Endothelial cell (in vitro differentiated cells): ENCODE results near the gene NLGN1. TPM values are rescaled to one million over a fixed set of nuclear protein-coding genes. Genes with fewer than 3 reads are reported as not detected.

Experiments
- DNase-seq: peaks from one replicate; pipeline ENCODE4 v3.0.0; 2021; ENCODE audit warnings: low spot score
- H3K27ac Mint-ChIP-seq: one replicate; pipeline ENCODE4 v1.8.0; 2021; ENCODE audit warnings: mixed read lengths, inconsistent platforms; ENCODE audit not compliant: unreplicated experiment
- H3K27me3 Mint-ChIP-seq: one replicate; pipeline ENCODE4 v1.8.0; 2021; ENCODE audit warnings: mild to moderate bottlenecking, moderate library complexity, mixed read lengths, inconsistent platforms; ENCODE audit not compliant: unreplicated experiment
- H3K36me3 Mint-ChIP-seq: one replicate; pipeline ENCODE4 v1.8.0; 2021; ENCODE audit warnings: mild to moderate bottlenecking, low read depth, mixed read lengths, inconsistent platforms; ENCODE audit not compliant: unreplicated experiment
- H3K4me1 Mint-ChIP-seq: one replicate; pipeline ENCODE4 v1.8.0; 2021; ENCODE audit warnings: mild to moderate bottlenecking, mixed read lengths, inconsistent platforms; ENCODE audit not compliant: unreplicated experiment
- H3K4me3 Mint-ChIP-seq: one replicate; pipeline ENCODE4 v1.8.0; 2021; ENCODE audit warnings: mild to moderate bottlenecking, mixed read lengths, inconsistent platforms; ENCODE audit not compliant: unreplicated experiment
- H3K9me3 Mint-ChIP-seq: one replicate; pipeline ENCODE4 v1.8.0; 2021; ENCODE audit warnings: mixed read lengths, inconsistent platforms; ENCODE audit not compliant: unreplicated experiment
- total RNA-seq: library from RNA; stranded (reverse); fragmentation: NEBNext Ultra II Directional; extraction: Animal tissue kit (Norgen Biotek cat#: 25700); gene quantifications from one replicate; pipeline ENCODE4 v1.2.1, GENCODE V29; 2021; ENCODE audit not compliant: unreplicated experiment
- TF ChIP-seq, protein P1 (sequence below): fragments of 200-600 bp; sonication (generic); IDR thresholded peaks from one replicate; pipeline ENCODE4 v1.5.0; 2021; ENCODE audit warnings: antibody characterized with exemption; ENCODE audit not compliant: unreplicated experiment

NLGN1 gene
- total RNA-seq, 1 donor from 2014 or later, result 27.6 TPM

DNA sequence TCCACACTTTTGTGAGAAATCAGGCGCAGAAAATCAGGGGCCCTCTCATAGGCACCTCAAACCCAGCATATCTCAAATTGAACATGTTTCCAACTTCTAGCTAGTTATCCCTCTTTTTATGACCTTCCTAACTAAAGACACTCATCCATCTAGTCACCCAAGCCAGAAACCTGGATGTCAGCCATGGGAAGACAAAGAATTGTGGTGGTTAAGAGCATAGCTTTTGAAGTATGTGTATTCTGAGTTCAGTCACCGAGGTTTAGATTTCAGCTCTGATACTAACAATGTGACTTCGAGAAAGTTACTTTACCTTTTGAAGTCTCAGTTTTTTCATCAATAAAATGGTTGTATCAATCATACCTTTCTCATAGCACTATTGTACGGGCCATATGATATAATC lies 495.5 kb downstream of the NLGN1 start:
- no peak overlapping the region for H3K4me3 Mint-ChIP-seq
- H3K4me1 Mint-ChIP-seq, result no peaks in the 10 kb centered on the region
- H3K9me3 Mint-ChIP-seq, result no peaks in the 10 kb centered on the region
- TF ChIP-seq, protein P1, sequence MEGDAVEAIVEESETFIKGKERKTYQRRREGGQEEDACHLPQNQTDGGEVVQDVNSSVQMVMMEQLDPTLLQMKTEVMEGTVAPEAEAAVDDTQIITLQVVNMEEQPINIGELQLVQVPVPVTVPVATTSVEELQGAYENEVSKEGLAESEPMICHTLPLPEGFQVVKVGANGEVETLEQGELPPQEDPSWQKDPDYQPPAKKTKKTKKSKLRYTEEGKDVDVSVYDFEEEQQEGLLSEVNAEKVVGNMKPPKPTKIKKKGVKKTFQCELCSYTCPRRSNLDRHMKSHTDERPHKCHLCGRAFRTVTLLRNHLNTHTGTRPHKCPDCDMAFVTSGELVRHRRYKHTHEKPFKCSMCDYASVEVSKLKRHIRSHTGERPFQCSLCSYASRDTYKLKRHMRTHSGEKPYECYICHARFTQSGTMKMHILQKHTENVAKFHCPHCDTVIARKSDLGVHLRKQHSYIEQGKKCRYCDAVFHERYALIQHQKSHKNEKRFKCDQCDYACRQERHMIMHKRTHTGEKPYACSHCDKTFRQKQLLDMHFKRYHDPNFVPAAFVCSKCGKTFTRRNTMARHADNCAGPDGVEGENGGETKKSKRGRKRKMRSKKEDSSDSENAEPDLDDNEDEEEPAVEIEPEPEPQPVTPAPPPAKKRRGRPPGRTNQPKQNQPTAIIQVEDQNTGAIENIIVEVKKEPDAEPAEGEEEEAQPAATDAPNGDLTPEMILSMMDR, result no peak
- peak overlapping the region; percentile 27 for H3K27ac Mint-ChIP-seq
- no peaks in the 10 kb centered on the region for H3K36me3 Mint-ChIP-seq
- no peak for DNase-seq
- H3K27me3 Mint-ChIP-seq, result no peaks in the 10 kb centered on the region

DNA sequence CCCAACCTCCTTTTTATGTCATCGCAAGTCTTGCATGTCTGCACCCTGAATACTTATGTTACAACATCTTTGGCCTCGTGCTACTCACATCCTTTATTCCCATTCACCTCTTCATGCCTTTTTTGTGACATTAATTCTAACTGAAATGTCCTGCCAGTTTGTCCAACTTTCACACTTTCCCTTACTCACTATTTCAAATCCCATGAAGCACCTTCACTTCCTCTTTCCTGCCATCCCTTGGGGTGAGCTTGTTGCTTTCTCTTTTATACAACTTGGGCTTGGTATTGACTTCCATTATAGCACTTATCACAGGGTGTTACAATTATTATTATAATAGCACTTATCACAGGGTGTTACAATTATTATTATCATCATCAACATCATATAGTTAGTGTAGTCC lies 496.3 kb downstream of the NLGN1 start:
- H3K9me3 Mint-ChIP-seq, result no peaks in the 10 kb centered on the region
- no peaks in the 10 kb centered on the region for H3K36me3 Mint-ChIP-seq
- H3K27ac Mint-ChIP-seq, result no peak overlapping the region
- H3K4me1 Mint-ChIP-seq, result no peaks in the 10 kb centered on the region
- TF ChIP-seq, protein P1, result no peak
- H3K27me3 Mint-ChIP-seq, result no peaks in the 10 kb centered on the region
- no peak for DNase-seq
- no peak overlapping the region for H3K4me3 Mint-ChIP-seq

DNA sequence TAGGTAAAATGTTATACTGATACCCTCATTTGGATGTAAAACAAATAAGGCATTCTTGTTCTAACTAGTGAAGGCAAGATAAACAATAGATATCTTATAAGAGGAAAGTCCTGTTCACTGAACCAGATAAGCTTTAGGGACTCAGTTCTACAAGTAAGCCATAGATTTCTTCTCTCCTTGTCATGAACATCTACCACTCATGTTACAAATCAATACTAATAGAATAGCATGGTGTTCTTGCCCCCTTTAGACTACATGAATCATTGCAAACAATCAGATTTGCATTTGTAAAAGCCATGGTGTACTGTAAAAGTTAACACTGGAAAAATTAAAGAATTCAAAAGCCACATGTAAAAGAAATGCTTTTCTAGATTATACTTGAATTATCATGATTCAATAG lies 500.1 kb downstream of the NLGN1 start:
- Mint-ChIP-seq H3K9me3 (no peaks in the 10 kb centered on the region), H3K27me3 (no peaks in the 10 kb centered on the region), H3K27ac (no peak overlapping the region), H3K4me3 (no peak overlapping the region), H3K36me3 (no peaks in the 10 kb centered on the region), H3K4me1 (no peaks in the 10 kb centered on the region)
- TF ChIP-seq, protein P1, result no peak
- DNase-seq, result no peak

DNA sequence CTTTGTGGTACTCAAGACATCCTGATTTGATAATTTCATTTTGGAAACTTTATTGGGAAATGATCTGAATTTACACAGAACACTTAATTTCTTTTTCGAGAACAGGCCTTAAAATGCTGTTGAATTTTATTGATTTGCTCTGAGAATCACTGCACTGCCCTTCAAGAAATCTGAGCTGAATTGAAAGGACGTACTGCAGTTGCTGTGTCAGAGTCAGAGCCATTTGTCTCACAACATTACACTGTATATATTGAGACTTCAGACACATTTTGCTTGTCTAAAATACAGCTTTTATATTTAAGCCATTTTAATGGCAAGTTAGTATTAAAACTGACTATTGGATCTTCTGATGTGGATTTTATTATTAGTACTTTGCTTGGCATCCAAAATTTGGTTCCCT lies 504.1 kb downstream of the NLGN1 start:
- no peak for DNase-seq
- Mint-ChIP-seq H3K4me1 (peaks cover 9% of the 10 kb centered on the region), H3K36me3 (no peaks in the 10 kb centered on the region), H3K27ac (no peak overlapping the region), H3K9me3 (no peaks in the 10 kb centered on the region), H3K27me3 (no peaks in the 10 kb centered on the region), H3K4me3 (no peak overlapping the region)
- TF ChIP-seq, protein P1, result no peak

DNA sequence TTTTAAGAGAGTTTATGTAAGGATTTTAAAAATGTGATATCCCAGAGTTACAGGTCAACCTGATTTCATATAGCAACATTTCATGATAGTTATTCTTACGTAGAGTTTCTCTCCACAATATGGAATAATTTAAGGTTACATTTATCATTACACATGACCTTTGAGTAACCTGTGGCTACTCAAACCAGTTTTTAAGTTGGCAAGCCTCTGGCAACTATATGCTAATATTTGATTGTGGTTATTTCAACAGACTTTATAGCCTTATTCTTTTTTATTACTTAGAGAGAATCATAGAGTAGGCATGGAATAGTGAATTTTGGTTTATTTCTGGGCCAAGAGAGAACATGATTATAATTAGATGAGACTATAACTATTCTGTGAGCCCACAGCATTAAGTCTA lies 504.9 kb downstream of the NLGN1 start:
- Mint-ChIP-seq H3K9me3 (no peaks in the 10 kb centered on the region), H3K36me3 (no peaks in the 10 kb centered on the region), H3K27me3 (no peaks in the 10 kb centered on the region), H3K27ac (no peak overlapping the region), H3K4me3 (no peak overlapping the region), H3K4me1 (peaks cover 9% of the 10 kb centered on the region)
- no peak for DNase-seq
- TF ChIP-seq, protein P1, result no peak
